CD4-positive, CD25-positive, alpha-beta regulatory T cell (primary cell): ENCODE measurements around the gene ANKRD44. TPM values are rescaled to one million over a fixed set of nuclear protein-coding genes. Genes with fewer than 3 reads are reported as not detected.
A peak's percentile ranks its signal among the peaks of the same experiment; 100 is the strongest.

Source experiments
- ATAC-seq, 2 donors: fragments of 150-1000 bp; cut with Tn5 transposase; one replicate each; pipeline ENCODE4 v1.10.0; 2021; ENCODE audit warnings: low read depth in 2 of 2, moderate number of reproducible peaks in 2 of 2, moderate library complexity in 1 of 2
- DNase-seq, 3 donors: peaks; one replicate each; pipeline versions ENCODE4 v3.0.0 to v3.0.0-alpha.2; 2012 to 2022; ENCODE audit warnings: mixed read lengths in 1 of 3
- H3K27ac ChIP-seq: one replicate; pipeline ENCODE4 v1.7.0; 2013; ENCODE audit warnings: mild to moderate bottlenecking, low read length; ENCODE audit not compliant: insufficient read depth, poor library complexity, severe bottlenecking
- H3K27me3 ChIP-seq: one replicate; pipeline ENCODE4 v1.7.0; 2013; ENCODE audit warnings: low read length; ENCODE audit not compliant: control insufficient read depth, insufficient read depth
- H3K36me3 ChIP-seq: one replicate; pipeline ENCODE4 v1.7.0; 2013; ENCODE audit warnings: mild to moderate bottlenecking, low read length, moderate library complexity; ENCODE audit not compliant: control insufficient read depth, insufficient read depth
- H3K4me1 ChIP-seq: 2 replicates; pipeline ENCODE4 v1.7.0; 2013; ENCODE audit warnings: mild to moderate bottlenecking, low read length; ENCODE audit not compliant: insufficient read depth, control insufficient read depth, poor library complexity, severe bottlenecking
- H3K4me3 ChIP-seq: one replicate; pipeline ENCODE4 v1.7.0; 2013; ENCODE audit warnings: low read depth, mild to moderate bottlenecking, low read length, moderate library complexity
- H3K9me3 ChIP-seq, 2 experiments: 1 replicate in 1 of 2; 2 replicates in 1 of 2; pipeline ENCODE4 v1.7.0; 2013; ENCODE audit warnings: low read length in 2 of 2, mild to moderate bottlenecking in 1 of 2, moderate library complexity in 1 of 2; ENCODE audit not compliant: control insufficient read depth in 2 of 2
- H3K27ac Mint-ChIP-seq, 3 donors: one replicate each; pipeline ENCODE4 v1.8.0; 2020 to 2022; ENCODE audit warnings: mild to moderate bottlenecking in 3 of 3, mixed read lengths in 3 of 3, moderate library complexity in 2 of 3
- H3K27me3 Mint-ChIP-seq: one replicate; pipeline ENCODE4 v1.8.0; 2022; ENCODE audit warnings: mild to moderate bottlenecking, mixed read lengths
- H3K36me3 Mint-ChIP-seq: one replicate; pipeline ENCODE4 v1.8.0; 2020; ENCODE audit warnings: mixed read lengths
- H3K4me1 Mint-ChIP-seq, 4 donors: one replicate each; pipeline ENCODE4 v1.8.0; 2020 to 2022; ENCODE audit warnings: mixed read lengths in 4 of 4, mild to moderate bottlenecking in 1 of 4
- H3K4me3 Mint-ChIP-seq, 4 donors: one replicate each; pipeline ENCODE4 v1.8.0; 2020 to 2022; ENCODE audit warnings: mild to moderate bottlenecking in 4 of 4, mixed read lengths in 4 of 4, moderate library complexity in 3 of 4
- H3K9me3 Mint-ChIP-seq, 7 donors: one replicate each; pipeline ENCODE4 v1.8.0; 2020 to 2022; ENCODE audit warnings: mixed read lengths in 7 of 7, mild to moderate bottlenecking in 3 of 7, moderate library complexity in 2 of 7
- polyA plus RNA-seq, 4 donors: library from polyadenylated mRNA; unstranded; fragments of 300-500 nt; fragmentation: Illumina TruSeq; gene quantifications; one replicate each; pipeline ENCODE4 v1.2.3, GENCODE V29; 2021
- total RNA-seq: library from RNA; stranded (reverse); gene quantifications from one replicate; pipeline ENCODE4 v1.2.3, GENCODE V29; 2022

The ANKRD44 gene
- total and polyA plus RNA-seq, 5 donors from 2014 or later, result 69.6 to 301 (median 85.0) TPM

- Mint-ChIP-seq H3K27ac (peak overlapping the region; percentile 53 to 95 (median 67)), H3K36me3 (peaks cover 9% of the 10 kb centered on the region), H3K27me3 (no peaks in the 10 kb centered on the region), H3K4me1 (peaks cover 43 to 100% (median 92%) of the 10 kb centered on the region in 4 donors), H3K9me3 (no peaks in the 10 kb centered on the region), H3K4me3 (peak overlapping the region; percentile 70 to 81 (median 76))
- DNase-seq (peak in 2 of 3 donors; percentile 58 to 70), ATAC-seq (peak; percentile 67 to 86)
- Histone ChIP-seq H3K27ac (peak overlapping the region; percentile 68), H3K4me1 (peaks cover 96% of the 10 kb centered on the region), H3K27me3 (no peaks in the 10 kb centered on the region), H3K36me3 (no peaks in the 10 kb centered on the region), H3K4me3 (peak overlapping the region; percentile 72), H3K9me3 (no peaks in the 10 kb centered on the region)
These were observed 44.1 kb downstream of the ANKRD44 start for GRCh38 chr2:197266477-197266876.

- Histone ChIP-seq H3K9me3 (no peaks in the 10 kb centered on the region), H3K4me1 (peaks cover 94% of the 10 kb centered on the region), H3K27me3 (no peaks in the 10 kb centered on the region), H3K36me3 (no peaks in the 10 kb centered on the region), H3K4me3 (peak overlapping the region; percentile 72), H3K27ac (peak overlapping the region; percentile 68)
- Mint-ChIP-seq H3K36me3 (peaks cover 9% of the 10 kb centered on the region), H3K27me3 (no peaks in the 10 kb centered on the region), H3K4me1 (peaks cover 43 to 98% (median 90%) of the 10 kb centered on the region in 4 donors), H3K27ac (peak overlapping the region; percentile 53 to 95 (median 67)), H3K4me3 (peak overlapping the region; percentile 70 to 81 (median 76)), H3K9me3 (no peaks in the 10 kb centered on the region)
- ATAC-seq, result no peak
- no peak for DNase-seq
These were observed 44.7 kb downstream of the ANKRD44 start for GRCh38 chr2:197265924-197266323.

GRCh38 chr2:197265036-197265435 is 45.5 kb downstream of the ANKRD44 start:
- no peak for ATAC-seq
- H3K27me3 ChIP-seq, result no peaks in the 10 kb centered on the region
- peak in 1 of 3 donors; percentile 44 for DNase-seq
- Mint-ChIP-seq H3K27me3 (no peaks in the 10 kb centered on the region), H3K9me3 (no peaks in the 10 kb centered on the region), H3K27ac (peak overlapping the region; percentile 67 to 95 (median 86)), H3K36me3 (peaks cover 3% of the 10 kb centered on the region), H3K4me1 (peaks cover 37 to 89% (median 81%) of the 10 kb centered on the region in 4 donors), H3K4me3 (peak overlapping the region; percentile 23 to 81 (median 75))
- H3K4me1 ChIP-seq, result peaks cover 85% of the 10 kb centered on the region
- H3K4me3 ChIP-seq, result peak overlapping the region; percentile 72
- no peaks in the 10 kb centered on the region for H3K9me3 ChIP-seq
- no peaks in the 10 kb centered on the region for H3K36me3 ChIP-seq
- peak overlapping the region; percentile 68 for H3K27ac ChIP-seq

- no peaks in the 10 kb centered on the region for H3K27me3 Mint-ChIP-seq
- DNase-seq, result no peak
- H3K4me3 ChIP-seq, result peak overlapping the region; percentile 49
- peak overlapping the region in 3 of 4 donors; percentile 61 to 78 (median 71) for H3K4me3 Mint-ChIP-seq
- H3K27ac ChIP-seq, result peak overlapping the region; percentile 68
- H3K4me1 Mint-ChIP-seq, result peaks cover 33 to 87% (median 79%) of the 10 kb centered on the region in 4 donors
- H3K27ac Mint-ChIP-seq, result peak overlapping the region; percentile 67 to 98 (median 92)
- H3K36me3 ChIP-seq, result no peaks in the 10 kb centered on the region
- H3K36me3 Mint-ChIP-seq, result peaks cover 8% of the 10 kb centered on the region
- ATAC-seq, result no peak
- H3K4me1 ChIP-seq, result peaks cover 82% of the 10 kb centered on the region
- no peaks in the 10 kb centered on the region for H3K9me3 Mint-ChIP-seq
- H3K9me3 ChIP-seq, result no peaks in the 10 kb centered on the region
- no peaks in the 10 kb centered on the region for H3K27me3 ChIP-seq
These were observed 46.2 kb downstream of the ANKRD44 start for GRCh38 chr2:197264332-197264731.

GRCh38 chr2:197263077-197263476 is 47.5 kb downstream of the ANKRD44 start:
- H3K27me3 Mint-ChIP-seq, result no peaks in the 10 kb centered on the region
- no peak overlapping the region for H3K4me3 ChIP-seq
- H3K36me3 ChIP-seq, result no peaks in the 10 kb centered on the region
- no peak for DNase-seq
- peaks cover 8% of the 10 kb centered on the region for H3K36me3 Mint-ChIP-seq
- H3K27ac Mint-ChIP-seq, result peak overlapping the region; percentile 67 to 98 (median 92)
- H3K27ac ChIP-seq, result peak overlapping the region; percentile 68
- no peaks in the 10 kb centered on the region for H3K9me3 ChIP-seq
- no peak for ATAC-seq
- H3K27me3 ChIP-seq, result no peaks in the 10 kb centered on the region
- H3K4me3 Mint-ChIP-seq, result peak overlapping the region; percentile 17 to 78 (median 66)
- peaks cover 82% of the 10 kb centered on the region for H3K4me1 ChIP-seq
- H3K4me1 Mint-ChIP-seq, result peaks cover 34 to 86% (median 78%) of the 10 kb centered on the region in 4 donors
- no peaks in the 10 kb centered on the region for H3K9me3 Mint-ChIP-seq

GRCh38 chr2:197261808-197262226 is 48.8 kb downstream of the ANKRD44 start:
- peak overlapping the region; percentile 73 for H3K27ac ChIP-seq
- Mint-ChIP-seq H3K36me3 (peaks cover 8% of the 10 kb centered on the region), H3K9me3 (no peaks in the 10 kb centered on the region), H3K27me3 (no peaks in the 10 kb centered on the region), H3K4me1 (peaks cover 31 to 83% (median 74%) of the 10 kb centered on the region in 4 donors), H3K27ac (peak overlapping the region; percentile 67 to 98 (median 86)), H3K4me3 (peak overlapping the region; percentile 17 to 70 (median 60))
- DNase-seq (peak in 1 of 3 donors; percentile 37), ATAC-seq (peak; percentile 23 to 28)
- H3K9me3 ChIP-seq, result no peaks in the 10 kb centered on the region
- H3K27me3 ChIP-seq, result no peaks in the 10 kb centered on the region
- H3K4me3 ChIP-seq, result peak overlapping the region; percentile 69
- no peaks in the 10 kb centered on the region for H3K36me3 ChIP-seq
- peaks cover 82% of the 10 kb centered on the region for H3K4me1 ChIP-seq

GRCh38 chr2:197259470-197259999 is 51.0 kb downstream of the ANKRD44 start:
- no peaks in the 10 kb centered on the region for H3K36me3 ChIP-seq
- H3K9me3 ChIP-seq, result no peaks in the 10 kb centered on the region
- ATAC-seq (no peak), DNase-seq (no peak)
- Mint-ChIP-seq H3K9me3 (no peaks in the 10 kb centered on the region), H3K4me3 (peak overlapping the region; percentile 2 to 81 (median 29)), H3K27ac (peak overlapping the region; percentile 78 to 96 (median 95)), H3K36me3 (peaks cover 8% of the 10 kb centered on the region), H3K27me3 (no peaks in the 10 kb centered on the region), H3K4me1 (peaks cover 34 to 83% (median 74%) of the 10 kb centered on the region in 4 donors)
- peaks cover 82% of the 10 kb centered on the region for H3K4me1 ChIP-seq
- no peaks in the 10 kb centered on the region for H3K27me3 ChIP-seq
- H3K4me3 ChIP-seq, result peak overlapping the region; percentile 59
- H3K27ac ChIP-seq, result peak overlapping the region; percentile 91

- H3K4me1 ChIP-seq, result peaks cover 82% of the 10 kb centered on the region
- H3K9me3 Mint-ChIP-seq, result no peaks in the 10 kb centered on the region
- peak overlapping the region; percentile 91 for H3K27ac ChIP-seq
- no peaks in the 10 kb centered on the region for H3K27me3 Mint-ChIP-seq
- H3K27ac Mint-ChIP-seq, result peak overlapping the region; percentile 78 to 96 (median 95)
- DNase-seq (peak in 2 of 3 donors; percentile 44 to 48), ATAC-seq (no peak)
- H3K27me3 ChIP-seq, result no peaks in the 10 kb centered on the region
- H3K9me3 ChIP-seq, result no peaks in the 10 kb centered on the region
- peak overlapping the region; percentile 59 for H3K4me3 ChIP-seq
- peaks cover 38 to 83% (median 73%) of the 10 kb centered on the region in 4 donors for H3K4me1 Mint-ChIP-seq
- H3K4me3 Mint-ChIP-seq, result peak overlapping the region; percentile 57 to 81 (median 70)
- no peaks in the 10 kb centered on the region for H3K36me3 ChIP-seq
- H3K36me3 Mint-ChIP-seq, result peaks cover 8% of the 10 kb centered on the region
These were observed 52.0 kb downstream of the ANKRD44 start for GRCh38 chr2:197258580-197258979.
